Activated T-helper 1 cell treated with anti-CD3 and anti-CD28 coated beads, Interleukin-2, amount 50 U/mL, for 16 hours (primary cell): Measurements from ENCODE around the gene NKTR.

ENCODE experiments used
- DNase-seq, 2 donors: peaks; one replicate each; pipeline ENCODE4 v3.0.0-alpha.2; 2020; ENCODE audit warnings: low read depth in 1 of 2, low spot score in 1 of 2

NKTR gene

DNA sequence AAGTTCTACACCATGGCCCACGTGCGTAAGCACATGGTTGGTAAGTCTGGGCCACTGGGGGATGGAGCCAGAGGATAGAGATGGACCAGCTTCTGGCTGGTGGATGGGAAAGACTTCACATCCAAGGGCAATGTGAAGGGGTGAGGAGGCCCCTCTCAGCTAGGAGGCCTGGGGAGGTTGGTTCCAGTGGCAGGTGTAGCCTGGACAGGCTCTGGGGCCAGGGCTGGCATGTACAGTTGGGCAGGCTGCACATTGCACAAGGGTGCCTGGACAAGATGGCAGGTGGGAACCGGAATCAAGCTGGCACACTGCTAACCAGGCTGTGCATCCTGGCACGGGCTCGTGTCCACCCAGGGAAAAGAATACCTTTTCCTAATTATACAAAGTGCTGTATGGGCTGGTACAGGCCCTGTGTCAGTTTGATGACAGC is 61.1 kb downstream of the NKTR start:
- DNase-seq, result no peak

DNA sequence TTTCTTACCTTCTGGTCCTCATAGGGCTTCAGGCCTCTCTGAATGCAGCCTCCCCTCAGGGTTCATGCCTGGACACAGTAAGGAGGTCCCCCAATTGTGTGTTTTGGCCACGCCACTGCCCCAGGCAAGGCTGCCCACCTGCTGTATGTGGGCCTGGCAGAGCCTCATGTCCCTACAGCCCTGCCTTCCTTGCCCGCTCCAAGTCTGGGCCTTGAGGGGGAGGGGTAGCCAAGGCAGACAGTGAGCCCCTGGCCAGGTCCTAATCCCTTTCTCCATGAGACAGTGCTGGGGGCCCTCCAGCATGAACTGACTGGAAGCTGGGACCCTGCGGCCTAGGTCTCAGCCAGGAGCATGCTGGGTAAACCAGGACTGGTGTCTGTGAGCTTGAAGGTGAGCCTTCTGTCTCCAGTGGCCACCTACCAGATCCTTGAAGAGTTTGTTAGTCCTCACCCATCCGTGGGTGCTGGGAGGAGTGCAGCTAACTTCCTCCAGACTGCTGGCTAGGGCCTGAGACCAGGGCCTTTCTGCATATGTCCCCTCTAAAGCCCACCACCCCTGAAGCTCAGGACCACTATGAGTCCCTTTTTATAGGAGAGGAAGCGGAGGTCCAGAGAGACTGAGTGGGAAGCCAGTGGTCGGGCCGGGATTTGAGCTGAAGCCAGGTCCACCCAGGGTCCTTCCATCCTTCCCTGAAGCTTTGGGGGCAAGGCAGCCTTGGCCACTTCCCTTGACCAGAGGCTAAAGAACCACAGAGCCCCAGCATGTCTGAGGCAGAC is 61.7 kb downstream of the NKTR start:
- no peak for DNase-seq

DNA sequence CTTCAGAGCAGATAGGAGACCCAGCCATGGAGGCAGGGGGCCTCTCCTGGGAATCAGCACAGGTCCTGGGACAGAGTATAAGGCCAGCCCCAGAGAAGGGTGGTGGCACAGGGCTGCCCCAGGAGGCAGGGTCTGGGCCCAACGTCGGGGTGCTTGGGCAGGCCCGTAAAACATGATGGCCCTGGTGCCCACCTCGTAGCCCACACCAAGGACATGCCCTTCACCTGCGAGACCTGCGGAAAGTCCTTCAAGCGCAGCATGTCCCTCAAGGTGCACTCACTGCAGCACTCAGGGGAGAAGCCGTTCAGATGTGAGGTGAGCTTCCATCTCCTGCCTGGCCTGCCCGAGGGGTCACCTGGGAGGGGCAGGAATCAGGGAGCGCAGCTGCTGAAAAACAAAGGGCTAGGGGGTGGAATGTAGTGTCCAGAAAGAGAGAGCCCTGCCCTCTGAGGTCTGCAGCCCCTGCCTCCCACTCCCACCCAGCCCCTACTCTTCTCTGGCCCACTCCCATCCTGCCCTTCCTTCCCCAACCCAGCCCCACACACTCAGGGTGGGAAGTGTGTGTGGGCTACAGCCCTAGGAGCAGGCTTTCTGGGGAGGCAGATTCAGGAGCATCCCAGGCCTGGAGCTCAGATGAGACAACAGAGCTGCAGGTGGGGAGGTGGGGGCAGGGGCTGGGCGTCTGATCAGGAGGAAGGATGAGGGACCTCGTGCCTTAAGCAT is 62.5 kb downstream of the NKTR start:
- DNase-seq, result no peak

DNA sequence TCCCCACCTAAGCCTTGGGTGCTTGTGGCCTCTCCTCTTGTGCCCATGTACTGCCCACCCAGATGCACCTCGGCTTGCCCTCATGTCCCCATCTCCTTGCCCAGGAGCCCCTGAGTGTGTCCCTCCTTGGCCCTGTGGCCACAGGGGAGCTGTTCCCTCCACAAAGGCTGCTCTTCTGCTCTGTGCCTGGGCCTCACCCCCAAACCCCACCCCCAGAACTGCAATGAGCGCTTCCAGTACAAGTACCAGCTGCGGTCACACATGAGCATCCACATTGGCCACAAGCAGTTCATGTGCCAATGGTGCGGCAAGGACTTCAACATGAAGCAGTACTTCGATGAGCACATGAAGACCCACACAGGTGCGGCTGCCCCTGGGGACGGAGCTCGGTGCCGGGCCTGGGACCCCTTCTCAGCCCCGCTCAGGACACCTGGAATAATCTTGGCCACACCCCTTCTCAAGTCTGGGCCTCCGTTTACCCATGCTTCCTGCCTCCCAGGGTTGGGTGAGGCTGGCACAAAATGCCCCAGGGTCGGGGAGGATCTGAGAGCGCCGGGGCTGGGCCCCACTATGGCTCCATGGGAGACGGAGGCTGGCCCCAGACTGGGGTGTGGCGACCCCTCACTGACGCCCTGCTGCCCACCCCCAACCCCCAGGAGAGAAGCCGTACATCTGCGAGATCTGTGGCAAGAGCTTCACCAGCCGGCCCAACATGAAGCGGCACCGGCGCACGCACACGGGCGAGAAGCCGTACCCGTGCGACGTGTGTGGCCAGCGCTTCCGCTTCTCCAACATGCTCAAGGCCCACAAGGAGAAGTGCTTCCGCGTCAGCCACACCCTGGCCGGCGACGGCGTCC is 63.3 kb downstream of the NKTR start:
- DNase-seq, result no peak

DNA sequence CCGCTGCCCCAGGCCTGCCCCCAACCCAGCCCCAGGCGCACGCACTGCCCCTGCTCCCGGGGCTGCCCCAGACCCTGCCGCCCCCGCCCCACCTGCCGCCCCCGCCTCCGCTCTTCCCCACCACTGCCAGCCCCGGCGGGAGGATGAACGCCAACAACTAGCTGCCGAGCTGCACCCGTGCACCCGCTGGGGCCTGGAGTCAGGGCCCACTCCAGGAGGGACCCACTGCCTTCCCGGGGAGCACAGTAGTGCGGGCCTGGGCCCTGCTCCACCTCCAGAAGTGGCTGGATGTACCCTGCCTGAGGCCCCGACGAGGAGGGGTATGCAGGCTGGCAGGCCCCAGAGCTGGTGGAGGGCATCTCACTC is 63.9 kb downstream of the NKTR start:
- no peak for DNase-seq

DNA sequence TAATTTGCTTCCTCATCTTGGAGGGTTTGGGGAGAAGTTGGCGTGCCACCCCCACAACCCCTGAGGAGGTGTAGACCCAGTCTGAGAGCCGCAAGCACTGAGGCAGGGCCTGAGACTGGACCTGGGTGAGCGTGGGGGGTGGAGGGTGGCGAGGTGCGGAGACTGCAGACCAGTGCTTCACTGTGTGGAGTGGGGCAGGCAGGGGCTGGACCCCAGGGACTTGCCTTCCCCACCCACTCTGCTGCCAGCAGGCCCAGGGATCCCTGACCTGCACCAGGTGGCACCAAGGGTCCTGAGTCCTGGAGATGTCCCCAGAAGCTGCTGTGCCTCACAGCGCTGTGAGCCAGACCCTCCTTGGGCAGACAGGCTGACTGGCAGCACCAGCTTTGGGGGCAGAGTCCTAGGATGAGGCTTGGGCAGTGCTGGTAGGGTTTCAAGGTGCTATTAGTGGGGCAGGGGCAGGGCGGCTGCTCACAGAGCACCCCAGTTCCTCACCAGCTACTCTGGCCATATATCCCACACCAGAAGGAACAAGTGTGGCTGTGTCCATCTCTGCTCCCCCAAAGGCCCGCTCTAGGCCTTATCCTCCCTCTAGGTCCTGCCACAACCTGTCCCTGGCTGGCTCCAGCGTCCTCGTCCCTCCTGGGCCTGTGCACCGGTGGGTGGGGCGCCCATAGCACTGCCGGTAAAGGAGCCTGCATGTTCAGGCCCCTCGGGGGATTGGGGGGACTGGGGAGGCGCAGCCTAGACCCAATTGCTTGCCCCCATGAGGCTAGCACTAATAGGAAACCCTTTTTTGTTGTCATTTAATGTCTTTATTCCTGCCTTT is 64.8 kb downstream of the NKTR start:
- no peak for DNase-seq

DNA sequence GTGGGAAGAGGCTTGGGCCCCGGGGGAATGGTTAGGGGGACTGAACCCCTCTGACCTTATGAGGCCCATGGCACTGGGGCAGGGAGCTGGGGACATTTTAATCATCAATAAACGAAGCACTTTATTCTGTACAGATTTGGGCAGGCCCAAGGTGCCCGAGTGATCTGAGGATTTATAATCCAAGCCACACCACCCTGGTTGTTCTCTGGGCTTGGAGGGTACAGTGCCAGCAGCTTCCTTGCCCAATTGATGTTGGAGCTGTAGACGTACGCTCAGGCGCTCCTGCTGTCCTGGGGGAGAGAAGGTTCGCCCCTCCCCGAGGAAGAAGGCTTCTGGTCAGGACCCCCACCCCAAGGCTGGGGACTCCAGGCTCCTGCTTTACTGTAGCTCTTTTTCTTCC is 65.5 kb downstream of the NKTR start:
- no peak for DNase-seq

DNA sequence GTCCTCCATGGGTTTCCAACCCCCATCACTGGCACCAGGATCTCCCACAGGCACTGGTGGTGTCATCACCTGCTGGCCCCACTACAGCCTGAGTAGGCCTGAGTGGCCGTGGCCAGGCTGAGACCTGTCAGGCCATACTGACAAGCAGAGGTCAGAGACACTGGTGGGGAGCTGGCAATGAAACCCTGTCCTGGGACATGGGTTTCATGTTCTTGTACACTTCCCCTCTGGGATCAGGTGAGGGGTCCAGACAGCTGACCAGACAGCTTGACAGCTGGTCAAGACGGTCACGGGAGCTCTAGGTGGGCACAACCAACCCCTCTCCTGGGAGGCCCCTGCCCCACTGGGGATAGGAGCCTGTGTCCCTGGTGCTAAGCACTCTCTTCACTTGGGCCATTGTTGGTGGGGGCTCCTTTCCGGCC is 66.1 kb downstream of the NKTR start:
- no peak for DNase-seq

DNA sequence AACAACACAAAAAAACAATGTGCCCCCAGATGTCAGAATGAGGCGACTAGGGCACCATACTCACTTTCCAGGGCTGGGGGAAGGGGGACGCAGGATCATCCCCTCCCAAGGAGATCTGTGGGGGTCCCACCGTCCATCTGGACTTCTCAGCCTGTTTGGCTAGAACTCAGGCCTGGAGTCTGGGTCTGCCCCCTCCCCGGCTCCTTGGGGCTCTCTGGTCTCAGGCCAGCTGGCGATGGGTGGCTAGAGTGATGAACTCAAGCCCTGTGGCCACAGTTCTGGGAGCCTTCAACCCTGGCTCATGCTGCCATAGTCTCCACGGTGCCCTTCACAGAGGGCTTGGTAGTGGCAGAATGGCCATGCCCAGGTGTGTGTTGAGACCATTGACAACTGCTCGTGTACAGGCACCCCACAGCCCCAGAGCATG is 66.6 kb downstream of the NKTR start:
- DNase-seq, result no peak

DNA sequence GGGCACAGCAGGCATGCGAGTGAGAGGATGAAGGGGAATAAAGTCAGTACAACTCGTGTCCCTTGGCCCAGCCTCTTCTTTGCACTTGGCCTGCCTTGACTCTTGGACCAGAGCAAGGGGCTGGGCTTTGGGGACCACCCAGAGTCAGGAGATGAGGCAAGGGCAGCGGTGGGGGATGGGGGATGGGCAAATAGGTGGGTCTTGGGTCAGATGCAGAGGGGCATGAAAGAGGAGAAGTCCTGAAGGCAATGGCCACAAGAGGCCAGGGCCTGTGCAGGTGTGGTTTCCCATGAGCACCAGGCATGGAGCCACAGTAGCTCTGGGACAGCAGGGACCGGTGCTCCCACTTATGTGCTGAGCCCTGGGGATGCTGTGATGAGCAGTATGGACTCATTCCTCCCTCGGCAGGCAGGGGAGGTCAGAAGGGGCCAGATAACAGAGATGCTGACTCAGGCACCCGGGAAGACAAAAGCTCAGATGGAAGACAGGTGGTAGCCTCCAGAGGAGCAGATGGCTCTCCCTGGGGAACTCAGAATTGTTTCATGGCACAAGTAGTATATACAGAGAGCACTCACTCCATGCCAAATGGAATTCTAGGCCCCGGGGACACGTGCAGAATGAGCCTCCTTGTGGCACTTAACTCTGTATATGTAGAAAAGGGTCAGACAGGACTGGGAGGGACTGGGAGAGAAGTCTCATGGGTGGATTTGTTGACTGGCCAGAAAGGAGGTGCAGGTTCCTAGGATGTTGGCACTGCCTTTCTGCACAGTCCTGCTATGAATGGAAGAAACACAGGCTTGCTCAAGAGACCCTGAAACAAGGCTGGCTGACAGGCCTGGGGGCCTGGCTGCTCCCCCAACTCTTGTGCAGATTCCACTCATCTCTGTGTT is 67.3 kb downstream of the NKTR start:
- no peak for DNase-seq

DNA sequence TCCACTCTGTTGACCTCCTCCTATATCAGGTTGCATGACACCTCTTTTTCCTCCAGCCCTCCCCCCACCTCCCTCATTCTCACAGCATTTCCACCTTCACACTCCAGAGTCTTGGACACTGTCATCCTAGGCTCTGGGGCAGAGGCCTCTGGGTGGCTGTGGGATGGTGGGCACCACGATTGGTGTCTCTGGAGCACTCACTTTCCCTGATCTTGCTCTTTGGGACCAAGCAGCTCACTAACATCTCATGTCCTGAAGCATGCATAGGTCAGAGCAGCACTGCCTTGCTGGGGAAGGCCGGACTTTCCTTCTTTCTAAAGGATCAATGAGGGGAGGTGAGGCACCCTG is 67.9 kb downstream of the NKTR start:
- no peak for DNase-seq

DNA sequence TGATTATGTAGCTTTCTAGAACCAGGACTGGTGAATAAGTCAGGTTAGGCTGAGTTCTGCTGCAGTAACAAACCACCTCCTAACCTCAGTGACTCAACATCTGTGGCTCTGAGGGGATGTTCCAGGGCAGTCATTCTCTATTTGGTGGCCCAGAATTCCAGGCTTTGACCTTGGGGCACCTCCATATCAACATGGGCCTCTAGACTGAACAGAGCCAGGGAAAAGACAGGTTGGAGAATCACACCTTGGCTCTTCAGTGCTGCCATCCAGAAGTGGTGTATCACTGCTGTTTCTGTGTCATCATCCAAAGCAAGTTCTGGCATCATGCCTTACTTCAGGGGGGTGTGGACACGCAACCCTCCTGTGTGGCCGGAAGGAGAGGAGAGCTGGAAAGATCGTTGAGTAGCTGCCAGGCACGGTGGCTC is 68.3 kb downstream of the NKTR start:
- DNase-seq, result no peak

DNA sequence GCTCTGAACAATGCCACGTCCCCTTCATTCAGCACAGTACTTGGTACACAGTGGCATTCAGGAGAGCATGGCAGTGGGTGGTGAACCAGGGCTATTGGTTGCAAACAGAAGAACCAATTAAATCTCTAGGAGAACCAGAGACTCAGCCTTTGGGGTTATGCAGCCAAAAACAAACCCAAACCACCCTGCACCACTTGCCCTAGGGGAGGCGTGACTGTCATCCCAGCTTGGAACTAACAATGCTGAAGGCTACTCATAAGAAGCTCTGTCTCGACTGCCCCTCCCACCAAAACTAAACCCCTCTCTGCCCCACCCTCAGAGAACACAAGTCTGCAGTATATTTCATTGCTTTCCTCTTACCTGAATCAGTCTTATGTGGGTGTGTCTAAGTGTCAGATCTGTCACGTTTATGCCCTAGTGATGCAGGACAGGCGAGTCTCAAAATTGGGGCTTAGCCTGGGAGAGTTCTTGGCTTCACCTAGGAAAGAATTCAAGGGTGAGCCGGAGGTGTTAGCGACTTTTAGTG is 69.6 kb downstream of the NKTR start:
- no peak for DNase-seq

DNA sequence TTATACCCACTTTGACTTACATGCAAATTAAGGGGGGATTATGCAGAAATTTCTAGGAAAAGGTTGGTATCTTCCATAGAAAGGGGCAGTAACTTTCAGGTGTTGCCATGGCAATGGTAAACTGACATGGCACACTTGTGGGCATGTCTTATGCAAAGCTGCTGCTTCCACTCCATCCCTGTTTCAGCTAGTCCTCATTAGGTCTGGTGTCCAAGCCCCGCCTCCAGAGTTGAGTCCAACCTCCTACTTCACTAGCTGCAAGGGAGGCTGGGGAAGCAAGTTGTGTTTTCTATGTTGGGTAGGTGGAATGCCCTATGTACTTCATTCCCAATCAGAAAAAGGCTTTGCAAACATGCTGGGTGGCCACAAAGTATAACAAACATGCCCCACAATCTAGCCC is 70.2 kb downstream of the NKTR start:
- no peak for DNase-seq

DNA sequence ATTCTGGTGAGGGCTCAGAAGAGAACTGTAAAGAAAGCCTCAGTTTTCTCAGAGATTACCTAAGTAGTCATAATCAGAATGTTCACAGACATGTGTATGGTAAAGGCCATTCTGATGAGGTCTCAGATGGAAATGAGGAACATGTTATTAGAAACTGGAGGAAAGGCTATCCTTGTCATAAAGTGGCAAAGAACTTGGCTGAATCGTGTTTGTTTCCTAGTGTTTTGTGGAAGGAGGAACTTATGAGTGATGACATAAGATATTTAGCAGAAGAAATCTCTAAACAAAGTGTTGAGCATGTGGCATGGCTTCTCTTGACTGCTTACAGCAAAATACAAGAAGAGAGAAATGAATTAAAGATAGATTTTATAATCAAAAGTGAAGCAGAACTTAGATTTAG is 72.0 kb downstream of the NKTR start:
- no peak for DNase-seq

DNA sequence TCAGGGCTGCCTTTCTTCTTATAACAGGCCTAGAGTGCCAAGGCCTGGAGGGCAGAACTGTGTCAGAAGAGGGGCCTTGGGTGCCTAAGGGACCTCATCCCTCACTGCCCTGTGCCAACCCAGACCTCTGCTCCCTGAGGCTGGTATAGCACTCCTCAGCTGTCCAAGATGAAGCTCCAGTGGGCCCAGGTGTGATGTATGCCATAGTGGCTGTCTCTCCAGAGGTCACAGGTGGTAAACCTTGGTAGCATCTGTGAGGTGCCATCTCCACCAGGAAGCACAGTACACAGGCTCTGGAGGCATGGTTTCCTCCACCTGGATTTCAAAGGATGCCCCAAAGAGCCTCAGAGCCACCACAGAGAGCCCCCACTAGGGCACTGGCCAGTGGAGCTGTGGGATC is 72.6 kb downstream of the NKTR start:
- DNase-seq, result no peak

DNA sequence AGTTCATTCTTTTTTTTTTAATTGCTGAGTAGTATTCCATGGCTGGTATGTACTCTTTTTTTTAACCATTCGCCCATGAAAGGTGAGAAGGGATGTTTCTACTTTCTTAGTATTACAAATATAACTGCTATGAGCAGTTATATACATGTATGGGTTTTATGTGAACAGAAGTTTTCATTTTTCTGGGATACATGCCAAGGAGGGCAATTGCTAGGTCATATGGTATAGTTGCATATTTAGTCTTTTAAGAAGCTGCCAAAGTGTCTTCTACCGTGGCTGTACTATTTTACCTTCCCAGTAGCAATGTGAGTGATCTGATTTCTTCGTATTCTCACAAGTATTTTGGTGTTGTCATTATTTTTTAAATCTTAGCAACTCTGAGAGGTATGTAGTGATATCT is 73.7 kb downstream of the NKTR start:
- no peak for DNase-seq

DNA sequence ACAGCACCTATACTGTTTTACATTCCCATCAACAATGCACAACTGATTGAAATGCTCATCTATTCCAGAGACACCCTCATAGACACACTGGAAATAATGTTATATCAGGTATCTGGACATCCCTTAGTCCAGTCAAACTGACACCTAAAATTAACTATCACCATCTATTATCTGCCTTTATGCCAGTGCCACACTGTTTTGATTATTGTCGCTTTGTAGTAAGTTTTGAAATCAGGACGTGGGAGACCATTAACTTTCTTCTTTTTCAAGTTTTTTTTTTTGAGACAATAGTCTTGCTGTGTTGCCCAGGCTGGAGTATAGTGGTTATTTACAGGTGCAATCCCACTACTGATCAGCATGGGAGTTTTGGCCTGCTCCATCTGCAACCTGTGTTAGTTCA is 75.4 kb downstream of the NKTR start:
- DNase-seq, result no peak

DNA sequence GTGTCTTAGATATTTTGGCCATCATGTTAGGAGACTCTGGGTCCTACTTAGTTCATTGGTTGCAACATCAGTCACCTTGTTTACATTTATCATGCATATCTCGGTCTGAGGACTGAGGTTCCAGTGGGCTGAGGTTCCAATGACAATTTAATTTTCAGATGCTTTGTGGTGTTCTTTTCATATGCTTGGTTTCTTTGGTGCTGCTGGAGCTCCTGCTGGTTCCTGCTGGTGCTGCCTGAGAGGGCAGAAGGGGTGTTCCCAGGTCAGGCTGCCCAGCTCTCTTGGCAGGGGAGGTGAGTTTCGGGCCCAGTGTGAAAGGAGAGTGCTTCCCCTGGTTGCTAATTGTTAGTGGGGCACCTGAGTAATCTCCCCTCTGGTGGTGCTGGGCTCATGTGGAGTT is 78.0 kb downstream of the NKTR start:
- no peak for DNase-seq

DNA sequence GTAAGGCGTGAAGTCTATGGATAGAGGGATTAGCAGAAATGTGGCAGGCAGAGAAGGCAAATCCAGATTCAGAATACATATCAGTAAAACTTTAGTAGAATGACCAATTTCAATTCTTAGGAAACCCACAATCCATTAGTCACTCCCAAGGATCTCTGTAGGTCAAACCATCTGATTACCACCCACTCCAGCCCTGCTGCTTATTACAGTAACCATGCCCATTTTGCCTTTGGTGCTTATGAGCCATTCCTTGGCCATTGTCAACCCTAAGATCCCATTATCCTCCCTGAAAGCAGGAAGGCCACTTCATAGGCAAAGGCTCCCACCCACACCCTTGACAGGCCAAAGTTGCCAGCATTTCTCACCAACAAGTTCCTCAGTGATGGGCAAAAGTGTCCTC is 79.8 kb downstream of the NKTR start:
- no peak for DNase-seq
